Progenitor cell of endocrine pancreas (in vitro differentiated cells): ENCODE results near the gene SLCO2A1. TPM values are rescaled to one million over a fixed set of nuclear protein-coding genes. Genes with fewer than 3 reads are reported as not detected.

Experiments used
- DNase-seq: peaks from one replicate; pipeline ENCODE4 v3.0.0; 2021; ENCODE audit warnings: low spot score; ENCODE audit not compliant: unreplicated experiment
- H3K27ac Mint-ChIP-seq: 2 replicates; pipeline ENCODE4 v1.8.0; 2021; ENCODE audit warnings: mild to moderate bottlenecking, moderate library complexity, mixed read lengths
- H3K27me3 Mint-ChIP-seq: 2 replicates; pipeline ENCODE4 v1.8.0; 2021; ENCODE audit warnings: mixed read lengths
- H3K36me3 Mint-ChIP-seq: 2 replicates; pipeline ENCODE4 v1.8.0; 2022; ENCODE audit warnings: mixed read lengths; ENCODE audit not compliant: insufficient read depth
- H3K4me1 Mint-ChIP-seq: 2 replicates; pipeline ENCODE4 v1.8.0; 2021; ENCODE audit warnings: low read depth, mixed read lengths
- H3K4me3 Mint-ChIP-seq: 2 replicates; pipeline ENCODE4 v1.8.0; 2021; ENCODE audit warnings: low read depth, mild to moderate bottlenecking, moderate library complexity, mixed read lengths
- H3K9me3 Mint-ChIP-seq: 2 replicates; pipeline ENCODE4 v1.8.0; 2021; ENCODE audit warnings: low read depth, mixed read lengths
- total RNA-seq: library from RNA; stranded (reverse); gene quantifications from 2 replicates; pipeline ENCODE4 v1.2.1, GENCODE V29; 2021
- TF ChIP-seq, protein P1 (sequence below): fragments of 200-600 bp; sonication (generic); IDR thresholded peaks from one replicate; pipeline ENCODE4 v1.5.0; 2021; ENCODE audit warnings: antibody characterized with exemption, mild to moderate bottlenecking; ENCODE audit not compliant: unreplicated experiment

The SLCO2A1 gene
- total RNA-seq, 1 donor from 2014 or later, result 27.9 TPM

DNA sequence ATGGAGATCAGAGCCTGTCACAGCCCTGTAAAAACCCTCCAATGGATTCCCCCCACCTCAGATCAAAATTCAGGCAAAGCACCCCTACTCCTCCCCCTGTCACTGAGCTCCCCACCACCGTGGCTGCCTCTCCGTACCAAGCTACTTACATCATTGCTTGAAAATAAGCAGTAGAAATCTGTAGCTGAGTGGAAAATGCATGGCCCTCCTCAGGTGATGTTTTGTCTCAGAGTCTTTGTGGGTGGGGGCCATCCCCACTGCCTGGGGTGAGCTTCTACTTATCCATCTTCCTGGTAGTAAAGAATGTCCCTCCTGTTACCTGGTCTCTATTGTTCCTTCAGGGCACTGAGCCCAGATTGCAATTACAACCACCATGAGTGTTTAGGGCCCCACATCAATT lies 34.5 kb downstream of the SLCO2A1 start:
- DNase-seq, result no peak
- Mint-ChIP-seq H3K4me1 (peaks cover 19% of the 10 kb centered on the region), H3K27me3 (peaks cover 16% of the 10 kb centered on the region), H3K9me3 (no peaks in the 10 kb centered on the region), H3K36me3 (peaks cover 2% of the 10 kb centered on the region), H3K27ac (no peak overlapping the region), H3K4me3 (no peak overlapping the region)
- TF ChIP-seq, protein P1, sequence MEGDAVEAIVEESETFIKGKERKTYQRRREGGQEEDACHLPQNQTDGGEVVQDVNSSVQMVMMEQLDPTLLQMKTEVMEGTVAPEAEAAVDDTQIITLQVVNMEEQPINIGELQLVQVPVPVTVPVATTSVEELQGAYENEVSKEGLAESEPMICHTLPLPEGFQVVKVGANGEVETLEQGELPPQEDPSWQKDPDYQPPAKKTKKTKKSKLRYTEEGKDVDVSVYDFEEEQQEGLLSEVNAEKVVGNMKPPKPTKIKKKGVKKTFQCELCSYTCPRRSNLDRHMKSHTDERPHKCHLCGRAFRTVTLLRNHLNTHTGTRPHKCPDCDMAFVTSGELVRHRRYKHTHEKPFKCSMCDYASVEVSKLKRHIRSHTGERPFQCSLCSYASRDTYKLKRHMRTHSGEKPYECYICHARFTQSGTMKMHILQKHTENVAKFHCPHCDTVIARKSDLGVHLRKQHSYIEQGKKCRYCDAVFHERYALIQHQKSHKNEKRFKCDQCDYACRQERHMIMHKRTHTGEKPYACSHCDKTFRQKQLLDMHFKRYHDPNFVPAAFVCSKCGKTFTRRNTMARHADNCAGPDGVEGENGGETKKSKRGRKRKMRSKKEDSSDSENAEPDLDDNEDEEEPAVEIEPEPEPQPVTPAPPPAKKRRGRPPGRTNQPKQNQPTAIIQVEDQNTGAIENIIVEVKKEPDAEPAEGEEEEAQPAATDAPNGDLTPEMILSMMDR, result no peak

DNA sequence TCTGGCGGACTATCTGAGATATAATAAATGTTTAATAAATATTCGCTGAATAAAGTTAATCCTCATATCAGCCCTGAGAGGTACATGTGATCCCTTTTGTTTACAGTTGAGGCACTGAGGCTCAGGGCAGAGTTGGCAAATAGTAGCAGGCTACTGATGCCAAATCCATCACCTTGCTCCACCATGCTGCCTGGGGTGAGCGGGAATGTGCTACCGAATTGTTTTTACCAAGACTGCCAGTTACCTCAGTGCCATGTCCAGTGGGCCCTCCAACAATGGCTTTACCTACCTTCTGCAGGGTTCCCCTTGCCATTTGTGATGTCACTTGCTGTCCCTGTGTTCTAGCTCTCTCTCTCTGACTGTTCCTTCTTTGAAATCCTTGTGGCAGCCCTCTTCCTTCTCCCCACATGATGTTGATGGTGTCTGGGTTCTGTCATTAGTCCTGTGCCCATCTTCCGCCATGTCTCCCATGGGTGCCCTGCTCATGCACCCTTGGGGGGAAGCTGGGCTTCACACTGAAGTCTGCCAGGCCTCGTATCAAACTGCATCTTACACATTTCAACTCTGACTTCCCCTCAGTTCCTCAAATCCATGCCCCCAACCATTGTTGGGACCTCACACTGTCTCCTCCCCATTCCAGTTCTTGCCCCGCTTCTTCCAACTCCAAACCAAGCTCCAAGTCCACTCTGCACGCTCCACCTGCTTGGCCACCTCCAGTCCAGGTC lies 35.4 kb downstream of the SLCO2A1 start:
- peaks cover 24% of the 10 kb centered on the region for H3K4me1 Mint-ChIP-seq

DNA sequence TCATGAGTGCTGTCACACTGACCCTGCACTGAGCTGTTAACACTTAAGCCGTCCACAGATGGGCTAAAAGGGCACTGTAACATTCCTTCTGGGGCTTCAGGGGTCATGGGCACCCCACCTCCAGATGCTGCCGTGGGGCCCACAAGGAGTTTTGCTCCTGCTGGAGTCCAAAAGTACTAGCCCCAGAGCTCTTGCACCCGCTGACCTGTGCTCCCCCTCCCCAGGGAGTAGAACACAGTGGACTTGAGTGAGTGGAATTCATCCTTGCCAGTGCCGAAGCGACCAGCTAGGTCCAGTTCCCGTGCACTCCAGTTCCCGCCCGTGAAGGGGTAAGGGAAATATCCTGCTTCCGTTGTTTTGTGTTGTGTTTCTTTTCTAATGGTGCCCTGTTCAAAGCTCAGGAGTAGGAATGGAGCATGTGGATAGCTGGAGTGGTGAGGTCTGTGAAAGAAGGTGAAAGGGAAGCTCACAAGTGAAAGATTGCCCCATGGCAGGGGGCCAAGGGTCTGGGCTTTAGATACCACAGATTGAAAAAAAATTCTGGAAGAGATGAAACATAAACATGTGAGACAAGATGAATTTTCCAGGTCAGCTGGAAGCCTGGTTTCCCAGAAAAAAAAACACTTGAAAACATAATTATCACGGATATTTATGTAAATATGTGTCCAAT lies 36.6 kb downstream of the SLCO2A1 start:
- Mint-ChIP-seq H3K36me3 (peaks cover 4% of the 10 kb centered on the region), H3K4me1 (peaks cover 37% of the 10 kb centered on the region), H3K4me3 (no peak overlapping the region), H3K9me3 (no peaks in the 10 kb centered on the region), H3K27me3 (peaks cover 10% of the 10 kb centered on the region), H3K27ac (no peak overlapping the region)
- no peak for DNase-seq
- TF ChIP-seq, protein P1, result no peak

More for the DNA sequence above, 35.4 kb downstream of the SLCO2A1 start:
- DNase-seq, result no peak
- Mint-ChIP-seq H3K27me3 (peaks cover 11% of the 10 kb centered on the region), H3K27ac (no peak overlapping the region), H3K9me3 (no peaks in the 10 kb centered on the region), H3K4me3 (no peak overlapping the region), H3K36me3 (peaks cover 4% of the 10 kb centered on the region)
- TF ChIP-seq, protein P1, result no peak

DNA sequence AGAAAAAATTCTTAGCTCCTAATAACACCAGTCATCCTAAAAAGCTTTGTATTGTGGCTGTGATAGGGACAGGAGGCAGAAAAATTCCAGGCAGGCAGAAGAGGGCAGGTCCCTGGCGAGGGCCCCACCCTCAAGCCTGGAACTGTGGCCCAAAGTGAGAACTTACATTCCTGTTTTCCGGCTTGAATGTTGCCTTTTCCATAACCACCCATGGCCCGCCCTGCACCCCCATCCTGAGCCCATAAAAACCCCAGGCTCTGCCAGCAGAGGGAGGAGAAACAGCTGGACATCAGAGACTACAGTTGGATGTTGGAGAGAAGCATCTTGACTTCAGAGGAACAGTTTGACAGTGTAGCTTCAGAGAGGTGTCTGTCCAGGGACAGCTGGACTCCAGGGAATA lies 37.3 kb downstream of the SLCO2A1 start:
- TF ChIP-seq, protein P1, result peak; percentile 18

DNA sequence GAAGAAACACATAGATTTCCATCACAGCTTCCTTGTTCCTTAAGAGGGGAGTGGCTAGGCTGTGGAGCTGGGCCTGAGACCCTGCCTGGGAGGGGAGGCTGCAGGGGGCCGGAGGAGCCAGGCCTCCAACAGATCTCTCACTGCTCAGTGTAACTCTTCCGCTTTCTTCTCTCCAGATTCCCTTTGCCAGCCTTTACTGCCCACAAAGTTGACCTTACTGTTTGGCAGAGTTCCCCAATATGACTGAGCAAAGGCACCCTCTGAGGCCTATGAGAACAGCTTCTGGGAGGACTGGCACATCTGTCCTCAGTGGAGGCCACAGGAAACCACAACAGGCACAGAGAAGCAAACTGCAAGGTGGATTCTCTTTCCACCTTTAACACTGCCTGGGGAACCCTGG lies 38.1 kb downstream of the SLCO2A1 start:
- Mint-ChIP-seq H3K27me3 (peaks cover 7% of the 10 kb centered on the region), H3K4me3 (no peak overlapping the region), H3K27ac (no peak overlapping the region), H3K9me3 (no peaks in the 10 kb centered on the region), H3K36me3 (peaks cover 4% of the 10 kb centered on the region), H3K4me1 (peaks cover 50% of the 10 kb centered on the region)
- no peak for DNase-seq
- TF ChIP-seq, protein P1, result no peak

More for the DNA sequence above, 37.3 kb downstream of the SLCO2A1 start:
- peaks cover 4% of the 10 kb centered on the region for H3K36me3 Mint-ChIP-seq
- no peaks in the 10 kb centered on the region for H3K9me3 Mint-ChIP-seq
- H3K4me1 Mint-ChIP-seq, result peaks cover 44% of the 10 kb centered on the region
- H3K4me3 Mint-ChIP-seq, result no peak overlapping the region
- H3K27me3 Mint-ChIP-seq, result peaks cover 10% of the 10 kb centered on the region
- no peak for DNase-seq
- H3K27ac Mint-ChIP-seq, result no peak overlapping the region
